Smooth muscle cell of the umbilical artery (primary cell): ENCODE results near the gene KCMF1. TPM values are rescaled to one million over a fixed set of nuclear protein-coding genes. Genes with fewer than 3 reads are reported as not detected.

ENCODE experiments used
- total RNA-seq: library from RNA; depleted of rRNA; stranded (reverse); fragments of >200 nt; gene quantifications from 2 replicates; pipeline ENCODE4 v1.2.3, GENCODE V29; 2014

Gene KCMF1
- total RNA-seq, result 72.8 and 88.8 TPM in 2 replicates

GRCh38 chr2:84970868-84971509, at the start of gene KCMF1:
KCMF1 (plus strand) TSS chr2:84971161; CDS start chr2:84971452, 291 bp downstream.

Other genes with a start within 250 kb of the KCMF1 start
- gene TRABD2A, start 90.1 kb upstream of the KCMF1 start, total RNA-seq, result 6.0 and 7.7 TPM in 2 replicates
- 6,032 and 7,481 TPM in 2 replicates for gene TMSB10, start 65.5 kb upstream of the KCMF1 start, total RNA-seq
- gene TCF7L1, start 162.2 kb downstream of the KCMF1 start, total RNA-seq, result 1.3 and 2.1 TPM in 2 replicates